IMR-90 (cell line): Measurements from ENCODE around the gene MMP25. TPM values are rescaled to one million over a fixed set of nuclear protein-coding genes. Genes with fewer than 3 reads are reported as not detected.

Experiments
- ATAC-seq: fragments of 200-7000 bp; cut with Tn5 transposase; 2 replicates; pipeline ENCODE4 v1.9.1; 2020; ENCODE audit warnings: low read depth, mild to moderate bottlenecking, moderate library complexity
- Bru-seq: library from RNA; stranded (reverse); fragments of 400-500 nt; gene quantifications from one replicate; lab custom pipeline; 2021; lab: Mats Ljungman, UMichigan
- BruChase-seq, 2 experiments: library from RNA; stranded (reverse); fragments of 400-500 nt; gene quantifications; one replicate each; lab custom pipeline; 2021; lab: Mats Ljungman, UMichigan
- BruUV-seq: library from RNA; stranded (reverse); fragments of 400-500 nt; replicated peaks from 2 replicates; lab custom pipeline; 2021; lab: Mats Ljungman, UMichigan
- CTCF ChIA-PET: fragments of 300-600 bp; formaldehyde crosslinking; extraction: SDS; loops from one replicate; lab custom pipeline; 2021; ENCODE audit warnings: antibody characterized with exemption; lab: Yijun Ruan, JAX
- POLR2A ChIA-PET: fragments of 300-600 bp; sonication (Branson Sonifier 250); formaldehyde crosslinking; loops from one replicate; lab custom pipeline; 2022; ENCODE audit warnings: antibody characterized with exemption; ENCODE audit not compliant: unreplicated experiment; lab: Charles Lee
- DNase-seq: peaks from one replicate; pipeline ENCODE4 v3.0.0; 2013
- H2AFZ ChIP-seq: replicated peaks from 2 replicates; pipeline ENCODE3; 2013; ENCODE audit warnings: low read length, mild to moderate bottlenecking; ENCODE audit not compliant: poor library complexity
- H2AK5ac ChIP-seq: 2 replicates; pipeline ENCODE4 v1.6.1; 2013; ENCODE audit warnings: low read depth, low read length, inconsistent platforms
- H2AK9ac ChIP-seq: replicated peaks from 2 replicates; pipeline ENCODE3; 2013; ENCODE audit warnings: mild to moderate bottlenecking, low read depth, low read length, moderate library complexity; ENCODE audit not compliant: poor library complexity
- H2BK120ac ChIP-seq: 2 replicates; pipeline ENCODE4 v1.6.1; 2013; ENCODE audit warnings: low read depth, low read length, inconsistent platforms
- H2BK15ac ChIP-seq: 3 replicates; pipeline ENCODE4 v1.6.1; 2013; ENCODE audit warnings: low read depth, low read length, inconsistent platforms
- H2BK20ac ChIP-seq: 2 replicates; pipeline ENCODE4 v1.6.1; 2013; ENCODE audit warnings: low read depth, mild to moderate bottlenecking, inconsistent platforms, low read length, moderate library complexity
- H2BK5ac ChIP-seq: 2 replicates; pipeline ENCODE4 v1.6.1; 2013; ENCODE audit warnings: mild to moderate bottlenecking, low read depth, low read length, inconsistent platforms; ENCODE audit not compliant: poor library complexity, severe bottlenecking
- H3K14ac ChIP-seq: replicated peaks from 2 replicates; pipeline ENCODE4 v1.6.1; 2013; ENCODE audit warnings: low read depth, low read length, inconsistent platforms
- H3K18ac ChIP-seq: 2 replicates; pipeline ENCODE4 v1.6.1; 2013; ENCODE audit warnings: low read depth, low read length, control low read depth
- H3K23ac ChIP-seq: 2 replicates; pipeline ENCODE4 v1.6.1; 2013; ENCODE audit warnings: low read depth, low read length, inconsistent platforms
- H3K27ac ChIP-seq: 2 replicates; pipeline ENCODE4 v1.5.1; 2013; ENCODE audit warnings: mild to moderate bottlenecking, control low read depth, low read length; ENCODE audit not compliant: insufficient read depth
- H3K27me3 ChIP-seq: 2 replicates; pipeline ENCODE4 v1.6.1; 2013; ENCODE audit warnings: low read length; ENCODE audit not compliant: control insufficient read depth, insufficient read depth
- H3K36me3 ChIP-seq: 2 replicates; pipeline ENCODE4 v1.6.1; 2013; ENCODE audit warnings: low read length, mixed read lengths; ENCODE audit not compliant: control insufficient read depth, insufficient read depth
- H3K4ac ChIP-seq: 2 replicates; pipeline ENCODE4 v1.6.1; 2013; ENCODE audit warnings: low read depth, low read length, inconsistent platforms
- H3K4me1 ChIP-seq: 2 replicates; pipeline ENCODE4 v1.6.1; 2013; ENCODE audit warnings: low read length, mixed read lengths; ENCODE audit not compliant: control insufficient read depth, insufficient read depth
- H3K4me2 ChIP-seq: 2 replicates; pipeline ENCODE4 v1.6.1; 2013; ENCODE audit warnings: low read depth, mild to moderate bottlenecking, control low read depth, low read length, moderate library complexity
- H3K4me3 ChIP-seq: 2 replicates; pipeline ENCODE4 v1.5.1; 2013; ENCODE audit warnings: low read depth, mild to moderate bottlenecking, control low read depth, low read length, moderate library complexity; ENCODE audit not compliant: insufficient read depth
- H3K56ac ChIP-seq: 2 replicates; pipeline ENCODE4 v1.6.1; 2013; ENCODE audit warnings: low read length, inconsistent platforms; ENCODE audit not compliant: insufficient read depth; ENCODE audit errors: extremely low read depth
- H3K79me1 ChIP-seq, 2 experiments: 2 replicates each; pipeline ENCODE4 v1.6.1; 2013; ENCODE audit warnings: low read length in 2 of 2, inconsistent platforms in 1 of 2, low read depth in 1 of 2
- H3K9ac ChIP-seq: 2 replicates; pipeline ENCODE4 v1.6.1; 2013; ENCODE audit warnings: low read depth, low read length, control low read depth
- H3K9me1 ChIP-seq: 2 replicates; pipeline ENCODE4 v1.6.1; 2013; ENCODE audit warnings: low read length, inconsistent platforms; ENCODE audit not compliant: insufficient read depth
- H3K9me3 ChIP-seq: 2 replicates; pipeline ENCODE4 v1.6.1; 2013; ENCODE audit warnings: low read length; ENCODE audit not compliant: control insufficient read depth, insufficient read depth
- H4K20me1 ChIP-seq: 2 replicates; pipeline ENCODE4 v1.6.1; 2013; ENCODE audit warnings: low read length, inconsistent platforms; ENCODE audit not compliant: insufficient read depth
- H4K5ac ChIP-seq: 2 replicates; pipeline ENCODE4 v1.6.1; 2013; ENCODE audit warnings: mild to moderate bottlenecking, low read depth, low read length, control low read depth
- H4K8ac ChIP-seq, 2 experiments: 2 replicates each; pipeline ENCODE4 v1.6.1; 2013; ENCODE audit warnings: low read depth in 2 of 2, low read length in 2 of 2, control low read depth in 1 of 2, inconsistent platforms in 1 of 2
- H4K91ac ChIP-seq: 2 replicates; pipeline ENCODE4 v1.6.1; 2013; ENCODE audit warnings: low read depth, low read length, inconsistent platforms; ENCODE audit not compliant: insufficient read depth
- CHD1 ChIP-seq: IDR thresholded peaks from 2 replicates; pipeline ENCODE4 v1.6.1; 2012; ENCODE audit warnings: low read depth, low read length, improper control_type of control experiment
- ELK1 ChIP-seq: fragments of 150-350 bp; IDR thresholded peaks from 2 replicates; pipeline ENCODE4 v1.6.1; 2016; ENCODE audit warnings: low read depth, mild to moderate bottlenecking, low read length, moderate library complexity, borderline replicate concordance
- FOS ChIP-seq: fragments of 150-350 bp; IDR thresholded peaks from 2 replicates; pipeline ENCODE4 v1.6.1; 2016; ENCODE audit warnings: low read depth, low read length
- MAFK ChIP-seq: IDR thresholded peaks from 2 replicates; pipeline ENCODE4 v1.6.1; 2012; ENCODE audit warnings: low read depth, low read length, improper control_type of control experiment
- MAZ ChIP-seq: IDR thresholded peaks from 2 replicates; pipeline ENCODE4 v1.6.1; 2012; ENCODE audit warnings: low read depth, mild to moderate bottlenecking, low read length, improper control_type of control experiment, moderate library complexity, borderline replicate concordance
- MXI1 ChIP-seq: IDR thresholded peaks from 2 replicates; pipeline ENCODE4 v1.6.1; 2012; ENCODE audit warnings: low read depth, mild to moderate bottlenecking, low read length, moderate library complexity, borderline replicate concordance
- NFE2L2 ChIP-seq: fragments of 150-350 bp; IDR thresholded peaks from 2 replicates; pipeline ENCODE4 v1.6.1; 2016; ENCODE audit warnings: low read depth, mild to moderate bottlenecking, low read length
- POLR2A ChIP-seq: IDR thresholded peaks from 2 replicates; pipeline ENCODE4 v1.6.1; 2012; ENCODE audit warnings: mild to moderate bottlenecking, low read depth, low read length
- RAD21 ChIP-seq: IDR thresholded peaks from 2 replicates; pipeline ENCODE4 v1.6.1; 2012; ENCODE audit warnings: low read length, improper control_type of control experiment
- RFX5 ChIP-seq: IDR thresholded peaks from 2 replicates; pipeline ENCODE4 v1.8.0; 2012; ENCODE audit warnings: low read depth, mild to moderate bottlenecking, low read length, moderate library complexity
- SMC3 ChIP-seq: fragments of 150-350 bp; IDR thresholded peaks from 2 replicates; pipeline ENCODE4 v1.6.1; 2016; ENCODE audit warnings: low read depth, mild to moderate bottlenecking, antibody characterized with exemption, low read length, moderate library complexity
- USF2 ChIP-seq: fragments of 150-350 bp; IDR thresholded peaks from 2 replicates; pipeline ENCODE4 v1.6.1; 2017; ENCODE audit warnings: mild to moderate bottlenecking, antibody characterized with exemption, low read length, low read depth
- WGBS, 2 experiments: methylation state at CpG; one replicate each; pipeline versions ENCODE4 v1.1.5 to v1.1.7; 2013; ENCODE audit warnings: missing lambda C conversion rate in 2 of 2; ENCODE audit not compliant: insufficient read length in 1 of 2; ENCODE audit errors: extremely low coverage in 2 of 2; 5-methylcytosine and 5-hydroxymethylcytosine counted together
- dilution Hi-C: fragments of 300-500 bp; cut with HindIII; formaldehyde crosslinking; loops from one replicate; pipeline ENCODE4 v1.14.3; 2018; ENCODE audit warnings: low sequenced_read_pairs; ENCODE audit not compliant: unreplicated experiment
- in situ Hi-C: fragments of 300-500 bp; cut with MboI; formaldehyde crosslinking; loops from 3 replicates; pipeline ENCODE4 v1.14.3; 2019; ENCODE audit warnings: low sequenced_read_pairs, inconsistent platforms, mixed read lengths
- intact Hi-C: fragments of 100-400 bp; cut with micrococcal nuclease; formaldehyde crosslinking; loops from 2 replicates; pipeline ENCODE4 v1.10.0; 2022
- long read RNA-seq: library from polyadenylated mRNA; unstranded; transcript quantifications from one replicate; pipeline ENCODE4 v2.0.0, GENCODE V29; 2021; ENCODE audit not compliant: unreplicated experiment
- polyA plus RNA-seq, 3 experiments: library from polyadenylated mRNA; depleted of rRNA; stranded (reverse); fragments of >200 nt; gene quantifications; 2 replicates each; pipeline ENCODE4 v1.2.3, GENCODE V29; 2012; ENCODE audit warnings: low replicate concordance in 1 of 3
- total RNA-seq: library from RNA; depleted of rRNA; stranded (reverse); fragments of >200 nt; gene quantifications from 2 replicates; pipeline ENCODE4 v1.2.3, GENCODE V29; 2012; rRNA removed

MMP25 gene
- not detected in 2 replicates for total RNA-seq
- polyA plus RNA-seq (2012; rRNA removed): 0.07 TPM in 2 replicates
- polyA plus RNA-seq (2012; cell fraction: cytosol; rRNA removed): 0.03 and 0.07 TPM in 2 replicates
- polyA plus RNA-seq (2012; cell fraction: nucleus; rRNA removed; ENCODE audit: low replicate concordance): 0.50 and 0.57 TPM in 2 replicates
- Bru-seq, nascent RNA: percentile 6 among the genes with signal in this experiment
- not detected for BruChase-seq, experiment 1, labeled RNA remaining after a 6-hour chase
- not detected for BruChase-seq, experiment 2, labeled RNA remaining after a 2-hour chase
- long read RNA-seq: 0 reads

- TF ChIP-seq FOS: no peak
- no peak for TF ChIP-seq SMC3
- TF ChIP-seq CHD1: no peak
- TF ChIP-seq MAFK: no peak
- TF ChIP-seq MXI1: no peak
- TF ChIP-seq RFX5: no peak
- no peak for TF ChIP-seq RAD21
- TF ChIP-seq USF2: no peak
- TF ChIP-seq ELK1: no peak
- no peak for TF ChIP-seq MAZ
- TF ChIP-seq POLR2A: no peak
- TF ChIP-seq NFE2L2: no peak
- dilution Hi-C loops: no loop called here
- Histone ChIP-seq H2BK120ac (no peak within 1 kb of the TSS), H3K9me3 (no peaks in the 10 kb centered on the region; the same call in 1 of the 2 replicates), H4K8ac (no peak within 1 kb of the TSS), H3K27me3 (peaks cover 70% of the 10 kb centered on the region), H3K9me1 (no peaks in the 10 kb centered on the region), H3K56ac (no peak within 1 kb of the TSS), H2AK5ac (no peak within 1 kb of the TSS), H3K79me1 (no peaks in the 10 kb centered on the region), H4K20me1 (no peaks in the 10 kb centered on the region), H3K4me1 (no peaks in the 10 kb centered on the region; the same call in 1 of the 2 replicates), H2AK9ac (peak within 1 kb of the TSS; percentile 55), H3K27ac (no peak within 1 kb of the TSS), H2BK15ac (no peak within 1 kb of the TSS), H3K4ac (no peak within 1 kb of the TSS), H3K4me3 (peak within 1 kb of the TSS; percentile 46), H3K23ac (no peak within 1 kb of the TSS), H4K91ac (no peak within 1 kb of the TSS), H2BK5ac (no peak within 1 kb of the TSS), H2BK20ac (no peak within 1 kb of the TSS), H2AFZ (peak within 1 kb of the TSS; percentile 88), H3K14ac (no peak within 1 kb of the TSS), H3K4me2 (peak within 1 kb of the TSS; percentile 92), H4K5ac (no peak within 1 kb of the TSS), H3K9ac (no peak within 1 kb of the TSS), H3K18ac (no peak within 1 kb of the TSS), H3K36me3 (no peaks in the 10 kb centered on the region)
- ATAC-seq (peak; percentile 54), DNase-seq (no peak)
- ChIA-PET CTCF (interaction anchor here (0.6 to 1.5 kb wide), 4 partner anchors 13 to 18 kb away, joined by 3 to 8 read pairs (median 5); no protein-coding TSS in a partner anchor), POLR2A (interaction anchor here (0.7 kb wide), 1 partner anchor 94 kb away, joined by 3 read pairs; no protein-coding TSS in a partner anchor)
- intact Hi-C loops: no loop called here
- in situ Hi-C loops: no loop called here
- BruUV-seq: no TSS peak
- 3% methylated on average over 43 of the region's 86 CpGs; no CpG with 5 or more reads in 1 of the 2 experiments for WGBS, 2 experiments
Measured at GRCh38 chr16:3045758-3046640, at the start of gene MMP25. TSS of gene MMP25 (plus strand) at chr16:3046561. CDS start at chr16:3046918, 357 bp downstream.
